PC-9 (cell line): Measurements from ENCODE around the gene PRDM7.

Source experiments
- CTCF ChIP-seq: fragments of 200-600 bp; sonication (generic); conservative IDR thresholded peaks from 2 replicates; pipeline ENCODE4 v1.6.1; 2017; ENCODE audit warnings: mixed run types, antibody characterized with exemption, mild to moderate bottlenecking, moderate library complexity
- EZH2 ChIP-seq: fragments of 200-600 bp; sonication (generic); IDR thresholded peaks from 2 replicates; pipeline ENCODE4 v1.8.0; 2017; ENCODE audit warnings: antibody characterized with exemption, low read depth

- TF ChIP-seq CTCF: no peak
- no peak for TF ChIP-seq EZH2
Measured at GRCh38 chr16:90084215-90084950, 7.3 kb upstream of the PRDM7 start.
